Daoy (cell line): ENCODE measurements around the gene TSEN15. TPM values are rescaled to one million over a fixed set of nuclear protein-coding genes. Genes with fewer than 3 reads are reported as not detected.
"Not testable (repeated sequence)": the region's sequence is repeated elsewhere in the genome, so short reads cannot be mapped to it uniquely, and the experiment has no call there.

Source experiments
- DNase-seq: peaks from one replicate; pipeline ENCODE4 v3.0.0-alpha.2; 2015; ENCODE audit warnings: low read depth
- total RNA-seq: library from RNA; depleted of rRNA; stranded (reverse); fragments of >200 nt; shearing (Covaris generic); gene quantifications from 2 replicates; pipeline ENCODE4 v1.2.3, GENCODE V29; 2014

The TSEN15 gene
- total RNA-seq, 1 experiment from 2014 or later, result 62.2 TPM

DNA sequence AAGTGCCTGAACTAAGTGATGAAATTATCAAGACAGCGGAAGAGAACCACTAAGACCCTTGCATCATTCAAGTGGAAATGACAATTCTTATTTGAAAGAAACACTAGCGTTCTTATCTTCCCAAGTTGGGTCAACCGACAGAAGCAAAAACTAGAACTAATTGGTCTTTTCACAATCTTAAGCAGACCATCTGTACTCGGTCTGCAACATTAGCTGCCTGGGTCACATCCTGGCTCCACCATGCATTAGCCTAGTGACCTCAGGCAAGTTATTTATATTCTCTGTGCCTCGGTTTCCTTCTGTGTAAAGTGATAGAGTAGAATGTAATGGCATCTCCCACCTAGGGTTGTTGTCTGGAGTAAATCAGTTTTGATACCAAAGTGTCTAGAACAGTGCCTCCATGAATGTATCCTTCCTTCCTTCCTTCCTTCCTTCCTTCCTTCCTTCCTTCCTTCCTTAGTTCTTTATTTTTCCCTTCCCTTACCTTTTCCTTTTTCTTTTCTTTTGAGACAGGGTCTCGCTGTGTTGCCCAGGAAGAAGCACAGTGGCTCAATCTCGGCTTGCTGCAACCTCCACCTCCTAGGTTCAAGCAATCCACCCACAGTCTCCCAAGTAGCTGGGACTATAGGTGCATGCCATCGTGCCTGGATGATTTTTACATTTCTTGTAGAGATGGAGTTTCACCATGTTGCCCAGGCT, 20.0 kb upstream of the TSEN15 start:
- no peak for DNase-seq

DNA sequence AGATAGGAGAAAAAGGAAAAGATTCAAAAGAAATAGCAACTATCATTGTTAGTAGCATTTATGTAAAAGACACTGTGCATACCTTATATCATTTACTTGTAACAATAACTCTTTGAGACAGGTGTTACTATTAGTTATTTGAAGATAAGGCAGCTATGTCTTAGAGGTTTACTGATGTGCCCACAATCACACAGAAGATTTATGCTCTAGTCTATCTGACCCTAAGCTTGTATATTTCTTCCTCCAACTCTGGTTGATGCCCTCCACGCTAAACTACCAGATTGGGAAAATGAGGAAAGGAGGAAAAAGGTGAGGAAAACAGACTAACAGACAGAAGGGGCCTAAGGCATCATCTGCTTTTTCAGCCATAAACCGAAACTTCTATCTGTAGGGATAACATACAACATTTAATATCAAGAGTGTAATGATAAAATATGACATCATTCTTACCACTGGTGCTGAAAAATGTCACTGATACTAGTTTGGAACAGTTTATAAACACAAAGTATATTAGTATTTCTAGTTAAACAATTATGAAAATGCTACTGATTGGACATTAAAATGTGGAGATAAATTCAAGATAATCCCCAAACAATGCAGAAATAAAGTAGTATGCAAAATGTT, 19.1 kb upstream of the TSEN15 start:
- no peak for DNase-seq

DNA sequence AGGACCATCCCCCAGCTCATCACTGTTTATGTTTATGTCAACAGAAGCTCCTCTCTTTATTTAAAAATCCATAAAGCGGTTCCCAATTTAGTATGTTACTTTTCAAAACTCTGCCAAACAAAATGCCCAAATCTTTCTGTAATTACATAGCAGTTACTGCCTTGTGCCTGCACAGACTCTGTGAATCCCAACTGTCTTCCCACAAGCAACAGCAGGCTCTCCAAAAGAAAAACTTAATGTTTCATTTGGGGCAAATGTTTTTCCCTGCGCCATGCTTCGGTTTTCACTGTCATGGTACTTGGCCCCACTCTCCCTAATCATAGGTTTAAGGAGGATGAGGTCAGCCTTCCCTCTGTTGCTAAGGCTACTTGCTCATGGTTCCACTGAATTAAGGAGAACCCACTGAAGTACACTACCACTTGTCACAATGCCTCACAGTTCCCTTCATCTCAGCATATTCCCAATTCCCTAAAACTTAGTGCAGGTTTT, 18.6 kb upstream of the TSEN15 start:
- no peak for DNase-seq

- no peak for DNase-seq
These were observed 17.8 kb upstream of the TSEN15 start for GRCh38 chr1:184033711-184034167.

DNA sequence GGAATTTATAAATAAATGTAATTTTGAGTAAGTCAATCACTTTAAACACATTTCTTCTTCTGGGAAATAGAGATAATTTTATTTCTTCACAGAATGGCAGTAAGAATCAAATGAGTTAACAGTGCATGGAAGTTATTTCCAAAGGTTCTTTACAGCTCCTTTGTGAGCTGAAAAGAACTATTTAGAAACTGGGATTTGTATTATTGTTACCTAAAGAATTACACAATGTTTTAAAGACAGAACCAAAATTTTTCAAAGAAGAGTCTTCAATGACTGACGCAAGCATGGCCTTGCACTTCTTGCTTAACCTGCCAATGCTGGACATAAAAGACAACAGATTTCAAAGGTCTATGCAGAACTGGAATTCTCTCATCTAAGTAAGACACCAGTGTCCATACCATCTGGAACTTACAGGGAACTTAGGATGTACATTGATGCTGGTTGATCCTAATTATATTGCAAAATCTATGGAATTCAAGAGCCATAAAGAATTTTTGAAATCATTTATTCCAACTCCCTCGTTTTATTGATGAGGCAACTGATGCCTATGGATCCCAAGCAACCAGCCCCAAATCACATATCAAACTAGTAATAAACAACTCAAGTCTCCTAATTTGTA, 16.7 kb upstream of the TSEN15 start:
- no peak for DNase-seq

DNA sequence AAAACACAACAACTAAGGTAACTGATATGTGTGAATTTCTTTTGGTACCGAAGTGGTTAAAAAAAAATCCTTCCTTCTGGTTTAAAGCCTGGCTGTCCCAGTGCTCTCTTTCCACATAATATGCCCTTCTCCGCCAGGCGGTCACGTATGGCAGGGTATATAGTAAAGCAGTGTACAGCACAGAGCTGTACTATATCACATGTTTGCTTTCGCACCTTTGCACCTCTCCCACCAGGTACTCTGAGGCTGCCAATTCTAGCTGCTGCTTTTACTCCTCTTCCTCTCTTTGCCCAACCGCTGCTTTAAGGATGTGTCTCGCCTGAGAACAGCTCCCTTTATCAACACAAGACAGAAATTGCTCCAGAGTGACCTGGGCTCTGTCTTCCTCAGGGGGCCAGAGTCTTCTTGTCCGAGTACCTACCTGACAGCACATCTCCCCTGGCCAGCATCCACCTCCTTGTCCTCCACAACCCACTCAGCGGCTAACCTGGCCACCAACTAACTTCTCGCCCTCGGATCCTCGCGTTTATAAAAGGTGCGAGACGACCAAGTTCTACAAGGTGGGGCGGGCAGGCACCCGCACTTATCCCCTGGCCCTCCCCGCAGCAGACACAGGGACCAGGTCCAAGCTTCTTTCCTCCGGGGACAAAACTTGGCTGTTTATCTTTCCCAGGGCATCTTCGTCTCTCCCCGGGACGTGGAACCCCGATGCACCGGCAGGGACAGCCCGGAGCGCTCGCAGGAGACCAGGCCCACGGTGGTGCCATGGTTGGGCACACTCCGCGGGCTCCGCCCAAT, 15.6 kb upstream of the TSEN15 start:
- DNase-seq, result no peak

DNA sequence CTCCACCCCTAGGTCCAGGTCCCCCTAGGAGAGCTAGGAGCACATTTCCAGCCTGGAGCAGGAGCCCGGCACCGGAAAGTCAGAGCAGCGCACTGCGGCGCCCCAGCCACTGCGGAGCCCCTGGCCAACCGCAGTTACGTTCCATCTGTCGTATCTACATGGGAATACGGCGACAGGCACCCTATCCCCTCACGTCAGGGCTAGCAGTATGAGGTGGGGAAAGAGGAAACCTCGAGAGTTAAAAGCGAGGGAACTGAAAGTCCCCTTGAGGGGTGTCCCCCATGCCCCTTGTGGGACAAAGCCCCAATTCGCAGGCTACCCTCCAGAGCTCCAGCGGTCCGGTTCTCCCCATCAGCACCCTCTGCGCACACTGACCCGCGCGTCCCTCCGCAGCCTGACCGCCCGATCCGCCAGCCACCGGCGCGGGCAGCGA, 15.0 kb upstream of the TSEN15 start:
- DNase-seq, result peak; percentile 47

- no peak for DNase-seq
These were observed 13.5 kb upstream of the TSEN15 start for GRCh38 chr1:184037849-184038591.

GRCh38 chr1:184039126-184039525, 12.4 kb upstream of the TSEN15 start:
- DNase-seq, result no peak

- DNase-seq, result no peak
These were observed 9.8 kb upstream of the TSEN15 start for GRCh38 chr1:184041731-184042130.

GRCh38 chr1:184043315-184043714, 8.2 kb upstream of the TSEN15 start:
- not testable (repeated sequence) for DNase-seq

DNA sequence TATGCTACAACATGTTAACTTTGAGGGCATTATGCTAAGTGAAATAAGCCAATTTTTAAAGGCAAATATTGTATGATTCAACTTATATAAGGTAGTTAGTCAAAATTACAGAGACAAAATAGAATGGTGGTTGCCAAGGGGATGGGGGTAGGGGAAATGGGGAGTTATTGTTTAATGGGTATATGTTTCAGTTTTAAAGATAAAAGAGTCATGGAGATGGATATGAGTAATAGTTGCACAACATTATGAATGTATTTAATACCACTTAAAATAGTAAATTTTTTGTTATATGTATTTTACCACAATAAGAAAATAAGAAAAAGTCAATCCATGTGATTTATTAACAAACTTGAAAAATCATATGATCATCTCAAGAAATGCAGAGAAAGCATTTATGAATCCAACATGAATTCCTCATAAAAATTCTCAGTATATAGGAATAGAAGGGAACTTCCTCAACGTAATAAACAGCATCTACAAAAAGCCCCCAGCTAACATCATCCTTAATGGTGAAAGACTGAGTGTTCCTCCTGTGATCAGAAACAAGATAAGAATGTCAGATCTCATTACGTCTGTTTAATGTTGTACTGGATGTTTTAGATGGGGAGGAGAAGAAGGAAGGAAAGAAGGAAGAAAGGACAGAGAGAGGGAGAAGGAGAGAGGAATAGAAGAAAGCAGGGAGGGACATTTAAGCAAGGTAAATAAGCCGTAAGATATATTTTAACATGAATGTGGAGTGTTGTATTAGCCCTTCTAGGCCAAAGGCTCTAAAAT, 6.7 kb upstream of the TSEN15 start:
- DNase-seq, result no peak

DNA sequence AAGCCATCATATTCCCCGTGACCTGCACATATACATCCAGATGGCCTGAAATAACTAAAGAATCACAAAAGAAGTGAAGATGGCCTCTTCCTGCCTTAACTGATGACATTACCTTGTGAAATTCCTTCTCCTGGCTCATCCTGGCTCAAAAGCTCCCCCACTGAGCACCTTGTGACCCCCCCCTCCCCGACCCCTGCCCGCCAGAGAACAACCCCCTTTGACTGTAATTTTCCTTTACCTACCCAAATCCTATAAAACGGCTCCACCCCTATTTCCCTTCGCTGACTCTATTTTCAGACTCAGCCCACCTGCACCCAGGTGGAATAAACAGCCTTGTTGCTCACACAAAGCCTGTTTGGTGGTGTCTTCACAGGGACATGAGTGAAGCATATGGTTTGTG, 4.0 kb upstream of the TSEN15 start:
- DNase-seq, result not testable (repeated sequence)

GRCh38 chr1:184048561-184049240, 2.8 kb upstream of the TSEN15 start:
- DNase-seq, result no peak

DNA sequence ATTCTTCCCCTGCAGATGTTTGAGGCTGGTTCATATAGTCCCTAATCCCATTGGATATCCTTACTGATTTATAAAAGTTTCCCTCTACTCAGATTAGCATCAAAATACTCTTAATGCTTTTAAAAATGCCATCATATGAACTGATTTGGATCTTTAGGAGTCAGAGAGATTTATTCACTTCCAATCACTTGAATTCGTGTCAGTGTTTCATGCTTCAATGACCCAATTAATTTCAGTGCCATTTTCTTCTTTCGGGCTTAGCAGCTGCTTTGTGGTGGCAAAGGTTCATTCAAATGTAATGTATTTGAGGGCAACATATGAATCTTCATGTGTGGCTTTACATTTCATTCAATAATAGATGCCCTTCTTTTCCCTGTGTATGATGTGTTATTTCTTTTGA, 2.2 kb upstream of the TSEN15 start:
- DNase-seq, result no peak

GRCh38 chr1:184049836-184050468, 1.6 kb upstream of the TSEN15 start:
- no peak for DNase-seq

DNA sequence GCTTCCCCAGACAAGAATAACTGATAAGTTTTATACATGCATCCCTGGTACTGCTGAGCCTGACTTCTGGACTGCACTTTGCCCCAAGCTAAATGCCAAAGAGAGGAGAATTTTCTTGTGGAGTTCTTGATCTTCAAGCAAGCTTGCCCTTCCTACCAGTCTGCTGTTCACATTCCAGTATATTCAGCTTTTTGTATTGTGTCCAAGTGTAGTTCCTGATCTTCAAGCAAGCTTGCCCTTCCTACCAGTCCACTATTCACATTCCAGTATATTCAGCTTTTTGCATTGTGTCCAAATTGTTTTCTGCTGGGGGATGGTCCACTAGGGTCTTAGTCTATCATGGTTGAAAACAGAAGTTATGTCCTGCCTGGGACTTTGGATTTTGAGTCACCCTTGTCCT, 894 bp upstream of the TSEN15 start:
- DNase-seq, result no peak

GRCh38 chr1:184051138-184051484, 419 bp upstream of the TSEN15 start:
- no peak for DNase-seq

- DNase-seq, result no peak
These were observed 647 bp downstream of the TSEN15 start for GRCh38 chr1:184052194-184052559.

DNA sequence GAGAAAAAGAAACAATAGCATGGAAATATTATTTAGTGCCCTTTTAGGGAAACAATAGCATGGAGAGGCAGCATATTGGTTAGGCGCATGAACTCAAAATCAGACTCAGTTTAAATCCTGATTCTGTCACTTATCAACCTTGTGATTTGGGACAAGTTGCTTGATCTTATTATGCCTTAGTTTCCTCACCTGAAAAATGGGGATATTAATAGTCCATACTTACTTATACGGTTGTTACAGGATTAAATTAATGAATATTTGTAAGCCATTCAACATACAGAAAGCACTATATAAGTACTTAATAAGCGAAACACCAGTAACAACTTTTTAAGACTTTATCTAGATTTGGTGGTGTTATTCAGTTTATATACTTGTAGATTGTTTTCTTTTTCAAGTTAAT, 1.2 kb downstream of the TSEN15 start:
- DNase-seq, result no peak
